ENCODE measurements around the gene SMAD6. TPM values are rescaled to one million over a fixed set of nuclear protein-coding genes. Genes with fewer than 3 reads are reported as not detected.

The SMAD6 gene
- total RNA-seq, 1 experiment from 2014 or later, result 19.9 TPM

GRCh38 chr15:66797921-66798320 lies 95.9 kb downstream of the SMAD6 start:
- DNase-seq (no peak), ATAC-seq (no peak)
- Histone ChIP-seq H4K20me1 (ENCODE audit: low read length) (no peaks in the 10 kb centered on the region), H3K27ac (ENCODE audit: low read length) (no peak overlapping the region), H3K4me2 (ENCODE audit: low read length) (no peak overlapping the region), H3K9me3 (ENCODE audit: low read length) (no peaks in the 10 kb centered on the region), H3F3A (ENCODE audit: low read length, unreplicated experiment) (no peaks in the 10 kb centered on the region), H3K36me3 (ENCODE audit: low read depth, low read length) (no peaks in the 10 kb centered on the region), H3K9ac (ENCODE audit: low read length) (no peak overlapping the region), H3K4me1 (ENCODE audit: insufficient read depth, low read length) (peaks cover 37% of the 10 kb centered on the region), H3K27me3 (ENCODE audit: low read length) (no peaks in the 10 kb centered on the region), H2AFZ (ENCODE audit: low read length) (no peak overlapping the region), H3K4me3 (ENCODE audit: low read length) (no peak overlapping the region), H3K9me2 (replicated peaks; ENCODE audit: low read length) (no peaks in the 10 kb centered on the region), H3K79me2 (ENCODE audit: low read length) (no peaks in the 10 kb centered on the region)
- BruUV-seq (replicated peaks), result no TSS peak
- TF ChIP-seq EZH2phosphoT487 (IDR thresholded peaks at IDR 0.05; ENCODE audit: borderline replicate concordance, low read length) (no peak), EZH2 (IDR thresholded peaks at IDR 0.05; ENCODE audit: low read length, unreplicated experiment) (no peak), CTCF (conservative IDR thresholded peaks at IDR 0.05; ENCODE audit: low read depth, low read length) (no peak)
- POLR2A ChIA-PET (ENCODE audit: unreplicated experiment), result no interaction called here
- CTCF ChIA-PET, result no interaction called here
- intact Hi-C loops (cut with micrococcal nuclease), result no loop called here

GRCh38 chr15:66798426-66799061 lies 96.5 kb downstream of the SMAD6 start:
- intact Hi-C loops (cut with micrococcal nuclease), result no loop called here
- peak; percentile 34 for DNase-seq
- Histone ChIP-seq H4K20me1 (ENCODE audit: low read length) (no peaks in the 10 kb centered on the region), H3K27ac (ENCODE audit: low read length) (no peak overlapping the region), H3F3A (ENCODE audit: low read length, unreplicated experiment) (no peaks in the 10 kb centered on the region), H3K9me2 (replicated peaks; ENCODE audit: low read length) (no peaks in the 10 kb centered on the region), H3K9ac (ENCODE audit: low read length) (no peak overlapping the region), H2AFZ (ENCODE audit: low read length) (peak overlapping the region; percentile 34; the same call in 1 of the 2 replicates), H3K9me3 (ENCODE audit: low read length) (no peaks in the 10 kb centered on the region), H3K4me1 (ENCODE audit: insufficient read depth, low read length) (peaks cover 42% of the 10 kb centered on the region), H3K36me3 (ENCODE audit: low read depth, low read length) (no peaks in the 10 kb centered on the region), H3K79me2 (ENCODE audit: low read length) (no peaks in the 10 kb centered on the region), H3K4me2 (ENCODE audit: low read length) (peak overlapping the region; percentile 31; the same call in 1 of the 2 replicates), H3K27me3 (ENCODE audit: low read length) (no peaks in the 10 kb centered on the region), H3K4me3 (ENCODE audit: low read length) (no peak overlapping the region)
- POLR2A ChIA-PET (ENCODE audit: unreplicated experiment), result no interaction called here
- no peak for ATAC-seq
- no TSS peak for BruUV-seq (replicated peaks)
- no peak for TF ChIP-seq CTCF (conservative IDR thresholded peaks at IDR 0.05; ENCODE audit: low read depth, low read length)
- TF ChIP-seq EZH2phosphoT487 (IDR thresholded peaks at IDR 0.05; ENCODE audit: borderline replicate concordance, low read length), result no peak
- TF ChIP-seq EZH2 (IDR thresholded peaks at IDR 0.05; ENCODE audit: low read length, unreplicated experiment), result no peak
- CTCF ChIA-PET, result interaction anchor here (0.6 kb wide), 1 partner anchor 19 kb away, joined by 3 read pairs; no protein-coding TSS in a partner anchor

- no peak overlapping the region for H3K27ac ChIP-seq (ENCODE audit: low read length)
- H3K4me1 ChIP-seq (ENCODE audit: insufficient read depth, low read length), result peaks cover 49% of the 10 kb centered on the region
- H3K9me3 ChIP-seq (ENCODE audit: low read length), result no peaks in the 10 kb centered on the region
- ATAC-seq (no peak), DNase-seq (no peak)
- intact Hi-C loops (cut with micrococcal nuclease), result no loop called here
- ChIA-PET POLR2A (ENCODE audit: unreplicated experiment) (no interaction called here), CTCF (interaction anchor here (0.6 kb wide), 1 partner anchor 20 kb away, joined by 3 read pairs; no protein-coding TSS in a partner anchor)
- H3K27me3 ChIP-seq (ENCODE audit: low read length), result no peaks in the 10 kb centered on the region
- H2AFZ ChIP-seq (ENCODE audit: low read length), result peak overlapping the region; percentile 34; the same call in 1 of the 2 replicates
- no peaks in the 10 kb centered on the region for H3K9me2 ChIP-seq (replicated peaks; ENCODE audit: low read length)
- H3F3A ChIP-seq (ENCODE audit: low read length, unreplicated experiment), result no peaks in the 10 kb centered on the region
- no peak overlapping the region for H3K4me3 ChIP-seq (ENCODE audit: low read length)
- peak overlapping the region; percentile 31; the same call in 1 of the 2 replicates for H3K4me2 ChIP-seq (ENCODE audit: low read length)
- TF ChIP-seq CTCF (conservative IDR thresholded peaks at IDR 0.05; ENCODE audit: low read depth, low read length) (no peak), EZH2 (IDR thresholded peaks at IDR 0.05; ENCODE audit: low read length, unreplicated experiment) (no peak), EZH2phosphoT487 (IDR thresholded peaks at IDR 0.05; ENCODE audit: borderline replicate concordance, low read length) (no peak)
- no peaks in the 10 kb centered on the region for H3K79me2 ChIP-seq (ENCODE audit: low read length)
- H3K36me3 ChIP-seq (ENCODE audit: low read depth, low read length), result no peaks in the 10 kb centered on the region
- no TSS peak for BruUV-seq (replicated peaks)
- no peaks in the 10 kb centered on the region for H4K20me1 ChIP-seq (ENCODE audit: low read length)
- no peak overlapping the region for H3K9ac ChIP-seq (ENCODE audit: low read length)
Measured at GRCh38 chr15:66799242-66799641, 97.2 kb downstream of the SMAD6 start.
